H9 (cell line): Measurements from ENCODE around the gene RNF208. TPM values are rescaled to one million over a fixed set of nuclear protein-coding genes. Genes with fewer than 3 reads are reported as not detected.
A peak's percentile ranks its signal among the peaks of the same experiment; 100 is the strongest.

Experiments used
- DNase-seq: peaks from one replicate; pipeline ENCODE4 v3.0.0-alpha.2; 2017
- H2AFZ ChIP-seq: one replicate; pipeline ENCODE4 v1.6.1; 2013; ENCODE audit warnings: mild to moderate bottlenecking, low read length, control low read depth, moderate library complexity
- H2AK5ac ChIP-seq: 2 replicates; pipeline ENCODE4 v1.6.1; 2013; ENCODE audit warnings: low read length, control low read depth, mixed read lengths; ENCODE audit not compliant: insufficient read length
- H2BK120ac ChIP-seq: one replicate; pipeline ENCODE4 v1.6.1; 2013; ENCODE audit warnings: low read depth, mild to moderate bottlenecking, low read length, control low read depth, inconsistent platforms; ENCODE audit not compliant: poor library complexity, severe bottlenecking
- H2BK12ac ChIP-seq: 2 replicates; pipeline ENCODE4 v1.6.1; 2013; ENCODE audit warnings: low read length, control low read depth, mixed read lengths, low read depth; ENCODE audit not compliant: insufficient read length
- H2BK15ac ChIP-seq: 2 replicates; pipeline ENCODE4 v1.6.1; 2013; ENCODE audit warnings: low read depth, low read length, control low read depth
- H2BK20ac ChIP-seq: one replicate; pipeline ENCODE4 v1.6.1; 2013; ENCODE audit warnings: low read depth, mild to moderate bottlenecking, low read length, control low read depth, inconsistent platforms; ENCODE audit not compliant: poor library complexity, severe bottlenecking
- H2BK5ac ChIP-seq: 2 replicates; pipeline ENCODE4 v1.6.1; 2013; ENCODE audit warnings: low read length, control low read depth, mixed read lengths; ENCODE audit not compliant: insufficient read length
- H3K14ac ChIP-seq: 2 replicates; pipeline ENCODE4 v1.6.1; 2013; ENCODE audit warnings: low read length, control low read depth; ENCODE audit not compliant: insufficient read depth
- H3K18ac ChIP-seq: 2 replicates; pipeline ENCODE4 v1.6.1; 2013; ENCODE audit warnings: low read depth, mild to moderate bottlenecking, mixed read lengths, low read length, control low read depth; ENCODE audit not compliant: insufficient read length
- H3K23ac ChIP-seq: 2 replicates; pipeline ENCODE4 v1.6.1; 2013; ENCODE audit warnings: low read length, control low read depth, mixed read lengths, low read depth; ENCODE audit not compliant: insufficient read length
- H3K23me2 ChIP-seq: 2 replicates; pipeline ENCODE4 v1.6.1; 2013; ENCODE audit warnings: low read depth, mild to moderate bottlenecking, mixed read lengths, low read length, control low read depth; ENCODE audit not compliant: insufficient read length, poor library complexity, severe bottlenecking
- H3K27ac ChIP-seq: 2 replicates; pipeline ENCODE4 v1.5.1; 2013; ENCODE audit warnings: low read length, control low read depth, mixed read lengths, low read depth; ENCODE audit not compliant: insufficient read length
- H3K27me3 ChIP-seq: 2 replicates; pipeline ENCODE4 v1.6.1; 2013; ENCODE audit warnings: low read length, control low read depth, inconsistent platforms; ENCODE audit not compliant: insufficient read depth
- H3K4ac ChIP-seq: 2 replicates; pipeline ENCODE4 v1.6.1; 2013; ENCODE audit warnings: low read depth, mild to moderate bottlenecking, control low read depth, inconsistent platforms, low read length, moderate library complexity
- H3K4me1 ChIP-seq: 2 replicates; pipeline ENCODE4 v1.6.1; 2013; ENCODE audit warnings: low read length, control low read depth, inconsistent platforms; ENCODE audit not compliant: insufficient read depth
- H3K4me2 ChIP-seq: 2 replicates; pipeline ENCODE4 v1.6.1; 2013; ENCODE audit warnings: low read length, control low read depth, mixed read lengths; ENCODE audit not compliant: insufficient read length, insufficient read depth
- H3K56ac ChIP-seq: 2 replicates; pipeline ENCODE4 v1.6.1; 2013; ENCODE audit warnings: low read depth, mild to moderate bottlenecking, mixed read lengths, low read length, control low read depth; ENCODE audit not compliant: insufficient read length
- H3K79me1 ChIP-seq: 2 replicates; pipeline ENCODE4 v1.6.1; 2013; ENCODE audit warnings: low read depth, mild to moderate bottlenecking, moderate library complexity, low read length, control low read depth, inconsistent platforms; ENCODE audit not compliant: insufficient read depth, poor library complexity, severe bottlenecking
- H3K79me2 ChIP-seq: 2 replicates; pipeline ENCODE4 v1.6.1; 2013; ENCODE audit warnings: low read length, control low read depth, inconsistent platforms; ENCODE audit not compliant: insufficient read depth
- H3K9ac ChIP-seq: 2 replicates; pipeline ENCODE4 v1.6.1; 2013; ENCODE audit warnings: low read length, control low read depth, mixed read lengths; ENCODE audit not compliant: insufficient read length; ENCODE audit errors: extremely low read depth
- H3K9me3 ChIP-seq: one replicate; pipeline ENCODE4 v1.6.1; 2013; ENCODE audit warnings: low read depth, low read length, inconsistent platforms; ENCODE audit not compliant: control insufficient read depth
- H3T11ph ChIP-seq: one replicate; pipeline ENCODE4 v1.6.1; 2013; ENCODE audit warnings: mild to moderate bottlenecking, low read length, control low read depth, inconsistent platforms
- H4K20me1 ChIP-seq: one replicate; pipeline ENCODE4 v1.6.1; 2013; ENCODE audit not compliant: control insufficient read depth, insufficient read length, insufficient read depth
- H4K5ac ChIP-seq: 2 replicates; pipeline ENCODE4 v1.6.1; 2013; ENCODE audit warnings: low read depth, mild to moderate bottlenecking, mixed read lengths, low read length, control low read depth; ENCODE audit not compliant: insufficient read length
- H4K8ac ChIP-seq: replicated peaks from 2 replicates; pipeline ENCODE4 v1.6.1; 2013; ENCODE audit warnings: low read length, control low read depth, mixed read lengths, low read depth; ENCODE audit not compliant: insufficient read length
- H4K91ac ChIP-seq: 2 replicates; pipeline ENCODE4 v1.6.1; 2013; ENCODE audit warnings: low read depth, mild to moderate bottlenecking, moderate library complexity, mixed read lengths, low read length, control low read depth; ENCODE audit not compliant: insufficient read length
- H3K27ac Mint-ChIP-seq, 3 experiments: 2 replicates in 2 of 3; 3 replicates in 1 of 3; pipeline ENCODE4 v1.8.0; 2020 to 2021; ENCODE audit warnings: mixed read lengths in 3 of 3, mild to moderate bottlenecking in 1 of 3, moderate library complexity in 1 of 3
- H3K27me3 Mint-ChIP-seq: 2 replicates; pipeline ENCODE4 v1.8.0; 2021; ENCODE audit warnings: low read depth, mild to moderate bottlenecking, moderate library complexity, mixed read lengths
- H3K36me3 Mint-ChIP-seq, 3 experiments: 2 replicates in 2 of 3; 3 replicates in 1 of 3; pipeline ENCODE4 v1.8.0; 2020 to 2021; ENCODE audit warnings: low read depth in 3 of 3, mixed read lengths in 3 of 3; ENCODE audit not compliant: insufficient read depth in 1 of 3
- H3K4me1 Mint-ChIP-seq, 2 experiments: 2 replicates each; pipeline ENCODE4 v1.8.0; 2020; ENCODE audit warnings: mixed read lengths in 2 of 2
- H3K4me3 Mint-ChIP-seq, 2 experiments: 2 replicates in 1 of 2; 3 replicates in 1 of 2; pipeline ENCODE4 v1.8.0; 2020 to 2021; ENCODE audit warnings: mild to moderate bottlenecking in 2 of 2, mixed read lengths in 2 of 2, moderate library complexity in 1 of 2
- H3K9me3 Mint-ChIP-seq, 2 experiments: 2 replicates in 1 of 2; 3 replicates in 1 of 2; pipeline ENCODE4 v1.8.0; 2020; ENCODE audit warnings: mild to moderate bottlenecking in 2 of 2, mixed read lengths in 2 of 2, moderate library complexity in 1 of 2
- WGBS: extraction: QIAGEN DNeasy Blood & Tissue Kit; methylation state at CpG from one replicate; pipeline ENCODE4 v1.1.7; 2013; ENCODE audit warnings: missing lambda C conversion rate, low lambda C conversion rate, mixed read lengths; ENCODE audit not compliant: insufficient read length; ENCODE audit errors: extremely low coverage; 5-methylcytosine and 5-hydroxymethylcytosine counted together
- total RNA-seq: library from RNA; stranded (reverse); gene quantifications from 2 replicates; pipeline ENCODE4 v1.2.1, GENCODE V29; 2021
- TF ChIP-seq, protein P1 (sequence below): fragments of 200-600 bp; sonication (generic); conservative IDR thresholded peaks from 3 replicates; pipeline ENCODE4 v1.8.0; 2021; ENCODE audit warnings: antibody characterized with exemption, mild to moderate bottlenecking

RNF208 gene
- total RNA-seq, 1 experiment from 2014 or later = 7.7 TPM

DNA sequence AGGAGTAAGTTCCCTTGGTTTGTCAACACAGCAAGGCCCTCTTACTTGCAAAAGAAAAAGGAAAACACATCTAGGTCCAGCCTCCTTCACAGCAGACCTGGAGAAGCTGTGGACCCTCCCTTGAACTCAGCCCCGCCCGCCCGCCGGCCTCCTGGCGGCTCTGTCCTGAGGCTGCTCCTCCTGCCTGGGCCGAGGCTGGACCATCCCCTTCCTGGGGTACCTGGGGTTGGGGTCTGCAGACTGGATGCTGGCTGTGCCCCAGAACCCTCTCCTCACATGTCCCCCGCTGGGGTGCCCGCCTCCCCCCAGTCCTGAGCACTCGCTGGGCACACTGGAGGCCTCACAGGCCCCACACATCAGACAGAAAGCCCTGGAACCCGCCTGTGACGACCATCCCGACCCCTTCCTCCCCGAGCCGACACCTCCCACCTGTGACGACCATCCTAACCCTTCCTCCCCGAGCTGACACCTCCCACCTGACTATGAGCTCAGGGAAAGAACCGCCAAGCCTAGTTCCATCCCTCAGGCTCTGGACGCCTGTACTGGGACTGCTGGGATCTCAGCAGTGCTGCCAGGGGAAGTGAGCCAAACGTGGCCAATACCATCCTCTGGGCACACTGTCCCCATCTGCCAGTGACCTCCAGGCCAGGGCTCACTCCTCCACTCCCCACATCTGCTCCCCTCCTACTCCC, 43.0 kb downstream of the RNF208 start:
- Histone ChIP-seq H2BK12ac (no peak overlapping the region), H3K79me2 (no peaks in the 10 kb centered on the region), H2AK5ac (no peak overlapping the region), H3K9me3 (no peaks in the 10 kb centered on the region), H2BK5ac (no peak overlapping the region), H3K23ac (no peak overlapping the region), H3K56ac (no peak overlapping the region), H3K23me2 (no peaks in the 10 kb centered on the region), H3K9ac (no peak overlapping the region), H3K4me2 (no peak overlapping the region), H4K91ac (no peak overlapping the region), H2BK15ac (no peak overlapping the region), H2BK20ac (no peak overlapping the region), H2BK120ac (no peak overlapping the region), H4K5ac (no peak overlapping the region), H3K27me3 (no peaks in the 10 kb centered on the region), H2AFZ (no peak overlapping the region), H3K4me1 (no peaks in the 10 kb centered on the region), H3T11ph (no peak overlapping the region), H3K27ac (no peak overlapping the region), H3K4ac (no peak overlapping the region), H3K18ac (no peak overlapping the region), H3K14ac (no peak overlapping the region), H4K20me1 (peaks cover 2% of the 10 kb centered on the region), H3K79me1 (no peaks in the 10 kb centered on the region), H4K8ac (no peak overlapping the region)
- WGBS = no CpG with 5 or more reads among the region's 19 CpGs
- no peak for DNase-seq
- Mint-ChIP-seq H3K4me3 (peak overlapping the region in 1 of 2 experiments; percentile 4; a peak in 1 of 5 replicates), H3K27ac (no peak overlapping the region), H3K36me3 (peaks cover 5 to 33% (median 26%) of the 10 kb centered on the region in 3 experiments; a peak in 6 of 7 replicates), H3K27me3 (peaks cover 18% of the 10 kb centered on the region), H3K9me3 (no peaks in the 10 kb centered on the region), H3K4me1 (peaks cover 0 to 7% of the 10 kb centered on the region in 2 experiments; a peak in 3 of 4 replicates)
- TF ChIP-seq, protein P1, sequence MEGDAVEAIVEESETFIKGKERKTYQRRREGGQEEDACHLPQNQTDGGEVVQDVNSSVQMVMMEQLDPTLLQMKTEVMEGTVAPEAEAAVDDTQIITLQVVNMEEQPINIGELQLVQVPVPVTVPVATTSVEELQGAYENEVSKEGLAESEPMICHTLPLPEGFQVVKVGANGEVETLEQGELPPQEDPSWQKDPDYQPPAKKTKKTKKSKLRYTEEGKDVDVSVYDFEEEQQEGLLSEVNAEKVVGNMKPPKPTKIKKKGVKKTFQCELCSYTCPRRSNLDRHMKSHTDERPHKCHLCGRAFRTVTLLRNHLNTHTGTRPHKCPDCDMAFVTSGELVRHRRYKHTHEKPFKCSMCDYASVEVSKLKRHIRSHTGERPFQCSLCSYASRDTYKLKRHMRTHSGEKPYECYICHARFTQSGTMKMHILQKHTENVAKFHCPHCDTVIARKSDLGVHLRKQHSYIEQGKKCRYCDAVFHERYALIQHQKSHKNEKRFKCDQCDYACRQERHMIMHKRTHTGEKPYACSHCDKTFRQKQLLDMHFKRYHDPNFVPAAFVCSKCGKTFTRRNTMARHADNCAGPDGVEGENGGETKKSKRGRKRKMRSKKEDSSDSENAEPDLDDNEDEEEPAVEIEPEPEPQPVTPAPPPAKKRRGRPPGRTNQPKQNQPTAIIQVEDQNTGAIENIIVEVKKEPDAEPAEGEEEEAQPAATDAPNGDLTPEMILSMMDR = no peak
